Measurements from ENCODE around the gene MAP3K13. TPM values are rescaled to one million over a fixed set of nuclear protein-coding genes. Genes with fewer than 3 reads are reported as not detected.

Gene MAP3K13
- total RNA-seq: 22.6 and 27.7 TPM in 2 replicates

GRCh38 chr3:185362850-185363661 is at the start of gene MAP3K13:
Gene MAP3K13, plus strand, starts transcription at chr3:185363136. Its CDS starts 65,446 bp downstream, at chr3:185428582.

GRCh38 chr3:185498503-185499396 is 135.8 kb downstream of the MAP3K13 start, which contains the start of gene TMEM41A:
Gene TMEM41A, minus strand, starts transcription at chr3:185499035. Its CDS starts 74 bp downstream, at chr3:185498961.

Other genes starting within 250 kb of the MAP3K13 start
- gene C3orf70, start 210.1 kb upstream of the MAP3K13 start, total RNA-seq: under 0.01 TPM in 1 of 2 replicates, not detected in the other
- gene EHHADH, start 109.1 kb upstream of the MAP3K13 start, total RNA-seq: 2.7 and 5.6 TPM in 2 replicates
- 21.5 and 32.0 TPM in 2 replicates for gene TMEM41A, start 135.9 kb downstream of the MAP3K13 start, total RNA-seq
- 2.4 and 4.7 TPM in 2 replicates for gene LIPH, start 189.5 kb downstream of the MAP3K13 start, total RNA-seq
- 38.6 and 51.1 TPM in 2 replicates for gene SENP2, start 223.2 kb downstream of the MAP3K13 start, total RNA-seq

All from nasal cavity respiratory epithelium epithelial cell of viscerocranial mucosa (primary cell).